ENCODE data around the gene VWF. TPM values are rescaled to one million over a fixed set of nuclear protein-coding genes. Genes with fewer than 3 reads are reported as not detected.

The VWF gene
- total and polyA plus RNA-seq, 2 donors (not counting 1 experiment from before 2014, with no cell fraction given), result not detected

DNA sequence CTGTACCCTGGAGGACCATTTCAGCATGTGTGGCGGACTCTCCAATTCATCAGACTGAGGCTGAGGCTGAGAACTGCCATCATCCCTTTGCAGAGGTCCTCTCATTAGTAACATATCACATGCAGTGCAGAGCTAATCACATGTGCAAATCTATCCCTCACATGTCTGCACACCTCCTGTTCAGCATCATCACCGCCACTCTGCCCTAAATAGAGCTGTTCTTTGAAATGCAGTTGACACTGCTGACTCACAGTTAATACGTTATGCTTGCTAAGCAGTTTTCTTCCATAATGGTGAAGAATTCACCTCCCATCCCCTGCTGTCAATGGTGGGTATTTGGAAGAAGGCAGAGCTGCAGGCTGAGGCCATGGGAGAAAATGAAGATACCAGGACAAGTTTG, 94.4 kb downstream of the VWF start:
- TF ChIP-seq EZH2 (IDR thresholded peaks at IDR 0.05; ENCODE audit: borderline replicate concordance, insufficient read depth, low read depth, low read length, poor library complexity, severe bottlenecking), result no peak
- TF ChIP-seq, protein P1, sequence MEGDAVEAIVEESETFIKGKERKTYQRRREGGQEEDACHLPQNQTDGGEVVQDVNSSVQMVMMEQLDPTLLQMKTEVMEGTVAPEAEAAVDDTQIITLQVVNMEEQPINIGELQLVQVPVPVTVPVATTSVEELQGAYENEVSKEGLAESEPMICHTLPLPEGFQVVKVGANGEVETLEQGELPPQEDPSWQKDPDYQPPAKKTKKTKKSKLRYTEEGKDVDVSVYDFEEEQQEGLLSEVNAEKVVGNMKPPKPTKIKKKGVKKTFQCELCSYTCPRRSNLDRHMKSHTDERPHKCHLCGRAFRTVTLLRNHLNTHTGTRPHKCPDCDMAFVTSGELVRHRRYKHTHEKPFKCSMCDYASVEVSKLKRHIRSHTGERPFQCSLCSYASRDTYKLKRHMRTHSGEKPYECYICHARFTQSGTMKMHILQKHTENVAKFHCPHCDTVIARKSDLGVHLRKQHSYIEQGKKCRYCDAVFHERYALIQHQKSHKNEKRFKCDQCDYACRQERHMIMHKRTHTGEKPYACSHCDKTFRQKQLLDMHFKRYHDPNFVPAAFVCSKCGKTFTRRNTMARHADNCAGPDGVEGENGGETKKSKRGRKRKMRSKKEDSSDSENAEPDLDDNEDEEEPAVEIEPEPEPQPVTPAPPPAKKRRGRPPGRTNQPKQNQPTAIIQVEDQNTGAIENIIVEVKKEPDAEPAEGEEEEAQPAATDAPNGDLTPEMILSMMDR (IDR thresholded peaks at IDR 0.05), result no peak
- intact Hi-C loops (cut with micrococcal nuclease), result no loop called here
- no peak overlapping the region for H2AFZ ChIP-seq (ENCODE audit: insufficient read depth, low read depth, low read length, poor library complexity, severe bottlenecking)
- Mint-ChIP-seq H3K4me1 (no peaks in the 10 kb centered on the region), H3K4me3 (no peak overlapping the region), H3K27ac (no peak overlapping the region), H3K27me3 (peaks cover 13% of the 10 kb centered on the region), H3K9me3 (ENCODE audit: insufficient read depth) (no peaks in the 10 kb centered on the region)
- no peaks in the 10 kb centered on the region for H3K4me1 ChIP-seq (ENCODE audit: control insufficient read depth in 2 of 2, insufficient read depth in 2 of 2, low read length in 2 of 2)
- no peaks in the 10 kb centered on the region for H4K20me1 ChIP-seq (ENCODE audit: control insufficient read depth, insufficient read depth, low read length, poor library complexity, severe bottlenecking)
- H3K4me3 ChIP-seq (ENCODE audit: control extremely low read depth in 1 of 5, extremely low read depth in 1 of 5, insufficient read depth in 1 of 5, low read depth in 2 of 5, low read length in 4 of 5), result no peak overlapping the region
- DNase-seq, result no peak
- H3K9ac ChIP-seq (ENCODE audit: low read length), result no peak overlapping the region
- CTCF ChIA-PET, result interaction anchor here (1.6 kb wide), 1 partner anchor 42 kb away, joined by 5 read pairs; no protein-coding TSS in a partner anchor
- peaks cover 0 to 6% (median 0%) of the 10 kb centered on the region in 3 donors for H3K9me3 ChIP-seq (ENCODE audit: control extremely low read depth in 1 of 3, control insufficient read depth in 2 of 3, insufficient read depth in 1 of 3, low read length in 2 of 3)
- 100% methylated on average over 1 of the region's 3 CpGs for WGBS (ENCODE audit: insufficient coverage)
- no peak overlapping the region for H3K27ac ChIP-seq (ENCODE audit: low read length in 2 of 2)
- H3K4me2 ChIP-seq (replicated peaks; ENCODE audit: low read depth, low read length, poor library complexity, severe bottlenecking), result no peak overlapping the region
- no peak for ATAC-seq (ENCODE audit: low read depth)
- POLR2A ChIA-PET, result no interaction called here
- no peaks in the 10 kb centered on the region for H3K79me2 ChIP-seq (ENCODE audit: control insufficient read depth, insufficient read depth, low read length)
- H3K36me3 ChIP-seq (replicated peaks in 1 of 2; ENCODE audit: control extremely low read depth in 1 of 2, control insufficient read depth in 1 of 2, extremely low read depth in 1 of 2, insufficient read depth in 2 of 2, low read length in 1 of 2), result no peaks in the 10 kb centered on the region
- peaks cover 0 to 7% (median 3%) of the 10 kb centered on the region in 4 experiments for H3K27me3 ChIP-seq (replicated peaks in 1 of 4; ENCODE audit: control extremely low read depth in 1 of 4, control insufficient read depth in 3 of 4, insufficient read depth in 4 of 4, low read length in 3 of 4)

DNA sequence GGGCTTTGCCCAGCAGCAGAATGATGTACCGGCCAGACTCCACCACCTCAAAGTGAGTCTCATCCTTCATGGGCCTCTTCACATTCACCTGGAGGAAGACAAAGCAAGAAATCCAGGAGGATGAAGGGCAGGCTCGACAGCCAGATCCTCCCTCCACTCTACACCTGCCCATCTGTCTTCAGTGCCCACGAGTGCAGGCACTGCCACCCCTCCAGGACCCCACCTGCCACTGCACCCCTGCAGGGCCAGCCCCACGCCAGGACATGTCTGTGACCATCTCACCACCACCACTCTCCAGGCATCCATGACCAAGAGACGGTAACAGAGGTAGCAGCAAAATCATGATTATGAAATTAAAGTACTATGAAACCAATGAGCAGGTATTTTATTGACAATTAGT, 95.1 kb downstream of the VWF start:
- Mint-ChIP-seq H3K9me3 (ENCODE audit: insufficient read depth) (no peaks in the 10 kb centered on the region), H3K27ac (no peak overlapping the region), H3K27me3 (peaks cover 16% of the 10 kb centered on the region), H3K4me3 (no peak overlapping the region), H3K4me1 (no peaks in the 10 kb centered on the region)
- no peak for ATAC-seq (ENCODE audit: low read depth)
- H3K9me3 ChIP-seq (ENCODE audit: control extremely low read depth in 1 of 3, control insufficient read depth in 2 of 3, insufficient read depth in 1 of 3, low read length in 2 of 3), result peaks cover 0 to 6% (median 0%) of the 10 kb centered on the region in 3 donors
- H4K20me1 ChIP-seq (ENCODE audit: control insufficient read depth, insufficient read depth, low read length, poor library complexity, severe bottlenecking), result no peaks in the 10 kb centered on the region
- POLR2A ChIA-PET, result no interaction called here
- H3K4me1 ChIP-seq (ENCODE audit: control insufficient read depth in 2 of 2, insufficient read depth in 2 of 2, low read length in 2 of 2), result no peaks in the 10 kb centered on the region
- H3K4me2 ChIP-seq (replicated peaks; ENCODE audit: low read depth, low read length, poor library complexity, severe bottlenecking), result no peak overlapping the region
- H2AFZ ChIP-seq (ENCODE audit: insufficient read depth, low read depth, low read length, poor library complexity, severe bottlenecking), result no peak overlapping the region
- no peak overlapping the region for H3K9ac ChIP-seq (ENCODE audit: low read length)
- 100% methylated on average over 1 of the region's 5 CpGs for WGBS (ENCODE audit: insufficient coverage)
- no peaks in the 10 kb centered on the region for H3K36me3 ChIP-seq (replicated peaks in 1 of 2; ENCODE audit: control extremely low read depth in 1 of 2, control insufficient read depth in 1 of 2, extremely low read depth in 1 of 2, insufficient read depth in 2 of 2, low read length in 1 of 2)
- intact Hi-C loops (cut with micrococcal nuclease), result no loop called here
- H3K27me3 ChIP-seq (replicated peaks in 1 of 4; ENCODE audit: control extremely low read depth in 1 of 4, control insufficient read depth in 3 of 4, insufficient read depth in 4 of 4, low read length in 3 of 4), result peaks cover 0 to 7% (median 3%) of the 10 kb centered on the region in 4 experiments
- no peak for TF ChIP-seq EZH2 (IDR thresholded peaks at IDR 0.05; ENCODE audit: borderline replicate concordance, insufficient read depth, low read depth, low read length, poor library complexity, severe bottlenecking)
- TF ChIP-seq, protein P1 (IDR thresholded peaks at IDR 0.05), result no peak
- no peak overlapping the region for H3K4me3 ChIP-seq (ENCODE audit: control extremely low read depth in 1 of 5, extremely low read depth in 1 of 5, insufficient read depth in 1 of 5, low read depth in 2 of 5, low read length in 4 of 5)
- CTCF ChIA-PET, result interaction anchor here (1.6 kb wide), 1 partner anchor 41 kb away, joined by 5 read pairs; no protein-coding TSS in a partner anchor
- no peak for DNase-seq
- H3K27ac ChIP-seq (ENCODE audit: low read length in 2 of 2), result no peak overlapping the region
- no peaks in the 10 kb centered on the region for H3K79me2 ChIP-seq (ENCODE audit: control insufficient read depth, insufficient read depth, low read length)
